Measurements from ENCODE around the gene PCDHA10.
A peak's percentile ranks its signal among the peaks of the same experiment; 100 is the strongest.
"Not testable (repeated sequence)": the region's sequence is repeated elsewhere in the genome, so short reads cannot be mapped to it uniquely, and the experiment has no call there.

The PCDHA10 gene

GRCh38 chr5:140842798-140843733, 12.6 kb upstream of the PCDHA10 start:
- FAIRE-seq = no peak

- not testable (repeated sequence) for FAIRE-seq
Measured at GRCh38 chr5:140848139-140849102, 7.3 kb upstream of the PCDHA10 start, which contains the start of gene PCDHA9. Gene PCDHA9 (plus strand): TSS chr5:140848382. CDS start chr5:140848496, 114 bp downstream.

- FAIRE-seq = not testable (repeated sequence)
Measured at GRCh38 chr5:140849831-140850634, 5.7 kb upstream of the PCDHA10 start.

- no peak for FAIRE-seq
Measured at GRCh38 chr5:140857177-140857986, 1.7 kb downstream of the PCDHA10 start.

- no peak for FAIRE-seq
Measured at GRCh38 chr5:140857987-140858240, 2.2 kb downstream of the PCDHA10 start.

GRCh38 chr5:140862441-140863295, 7.0 kb downstream of the PCDHA10 start:
- no peak for FAIRE-seq

GRCh38 chr5:140868721-140869554, 13.2 kb downstream of the PCDHA10 start, which contains the start of gene PCDHA11:
Gene PCDHA11 (plus strand): TSS chr5:140868957. CDS start chr5:140869104, 147 bp downstream.
- peak; percentile 83 for FAIRE-seq

GRCh38 chr5:140869555-140869886, 13.8 kb downstream of the PCDHA10 start:
- no peak for FAIRE-seq

- FAIRE-seq = no peak
Measured at GRCh38 chr5:140870221-140871201, 14.8 kb downstream of the PCDHA10 start.

- FAIRE-seq = peak; percentile 94
Measured at GRCh38 chr5:140875085-140876065, 19.7 kb downstream of the PCDHA10 start, which contains the start of gene PCDHA12. Gene PCDHA12 (plus strand): TSS chr5:140875308. CDS start chr5:140875473, 165 bp downstream.

- not testable (repeated sequence) for FAIRE-seq
Measured at GRCh38 chr5:140876541-140877261, 21.0 kb downstream of the PCDHA10 start.

GRCh38 chr5:140877262-140877581, 21.5 kb downstream of the PCDHA10 start:
- no peak for FAIRE-seq

- no peak for FAIRE-seq
Measured at GRCh38 chr5:140881889-140882590, 26.3 kb downstream of the PCDHA10 start, which contains the start of gene PCDHA13. Gene PCDHA13 (plus strand): TSS chr5:140882124. CDS start chr5:140882269, 145 bp downstream.

- no peak for FAIRE-seq
Measured at GRCh38 chr5:140882591-140882899, 26.8 kb downstream of the PCDHA10 start.

GRCh38 chr5:140883373-140883772, 27.7 kb downstream of the PCDHA10 start:
- FAIRE-seq = no peak

Data from G401.6 (cell line).